Thoracic aorta (tissue), 2 donors: ENCODE data around the gene MYOM1. TPM values are rescaled to one million over a fixed set of nuclear protein-coding genes. Genes with fewer than 3 reads are reported as not detected.

Experiments used
- ATAC-seq: fragments of 150-250 bp; one replicate; pipeline ENCODE4 v1.8.0; 2017; ENCODE audit warnings: low read depth; ENCODE audit not compliant: insufficient number of reproducible peaks, low FRiP score
- DNase-seq: peaks from one replicate; pipeline ENCODE4 v3.0.0-alpha.2; 2020; ENCODE audit warnings: low spot score
- H3K27ac ChIP-seq, 2 donors: fragments of 200-600 bp; sonication (generic); 1 replicate in 1 of 2; 2 replicates in 1 of 2; pipeline ENCODE4 v1.5.1; 2016; ENCODE audit warnings: mild to moderate bottlenecking in 2 of 2, moderate library complexity in 2 of 2
- H3K27me3 ChIP-seq: fragments of 200-600 bp; sonication (generic); replicated peaks from 2 replicates; pipeline ENCODE4 v1.6.0; 2016; ENCODE audit warnings: mild to moderate bottlenecking; ENCODE audit not compliant: insufficient read depth
- H3K36me3 ChIP-seq: fragments of 200-600 bp; sonication (generic); one replicate; pipeline ENCODE4 v1.5.1; 2016
- H3K4me1 ChIP-seq, 2 donors: fragments of 200-600 bp; sonication (generic); 1 replicate in 1 of 2; 2 replicates in 1 of 2; pipeline versions ENCODE4 v1.5.1 to v1.6.0; 2016; ENCODE audit warnings: low read depth in 2 of 2, mild to moderate bottlenecking in 1 of 2; ENCODE audit not compliant: control insufficient read depth in 1 of 2
- H3K4me3 ChIP-seq: fragments of 200-600 bp; sonication (generic); 2 replicates; pipeline ENCODE4 v1.5.1; 2016; ENCODE audit warnings: mild to moderate bottlenecking
- H3K9me3 ChIP-seq: fragments of 200-600 bp; sonication (generic); 2 replicates; pipeline ENCODE4 v1.5.1; 2016
- total RNA-seq, 2 donors: library from RNA; depleted of rRNA; stranded (reverse); fragments of >200 nt; gene quantifications; one replicate each; pipeline versions ENCODE4 v1.1.0 to v1.2.3, GENCODE V29; 2016
- TF ChIP-seq, protein P1 (sequence below): fragments of 200-600 bp; sonication (generic); IDR thresholded peaks from one replicate; pipeline ENCODE4 v1.5.1; 2019; ENCODE audit warnings: antibody characterized with exemption

The MYOM1 gene
- total RNA-seq, 2 donors from 2014 or later: 16.1 to 27.2 TPM

DNA sequence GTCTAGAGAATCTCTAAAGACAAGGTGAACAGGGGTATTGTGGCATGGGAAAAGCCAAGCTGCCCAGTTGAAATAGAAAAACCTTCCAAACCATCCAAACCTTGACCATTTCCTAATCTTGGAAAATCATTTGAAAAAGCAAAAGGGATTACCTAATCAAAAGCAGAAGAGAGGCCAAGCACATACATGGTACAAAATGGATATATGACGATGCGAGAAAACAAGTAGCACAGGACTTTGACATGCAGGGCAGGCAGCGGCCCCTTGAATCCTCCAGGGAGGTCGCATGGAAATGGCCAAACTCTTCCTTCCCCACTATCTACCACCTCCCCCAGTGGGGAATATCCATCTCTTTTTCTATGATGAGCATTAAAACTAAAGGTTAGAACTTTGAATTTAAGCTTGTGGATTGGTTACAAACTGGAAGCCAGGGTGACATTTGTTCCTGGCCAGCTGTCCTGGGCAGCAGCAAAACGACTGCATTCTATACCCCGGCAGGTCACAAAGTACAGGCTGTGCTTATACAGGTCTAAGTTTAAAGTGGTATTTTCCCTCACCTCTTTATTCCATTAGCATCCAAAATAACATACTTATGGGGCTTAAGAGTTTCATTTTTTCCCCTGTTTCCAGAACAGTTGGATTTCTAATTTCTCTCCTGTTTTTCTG is 24.7 kb downstream of the MYOM1 start:
- no peak overlapping the region for H3K27ac ChIP-seq
- H3K9me3 ChIP-seq: no peaks in the 10 kb centered on the region
- H3K36me3 ChIP-seq: peaks cover 3% of the 10 kb centered on the region
- H3K4me3 ChIP-seq: no peak overlapping the region
- TF ChIP-seq, protein P1, sequence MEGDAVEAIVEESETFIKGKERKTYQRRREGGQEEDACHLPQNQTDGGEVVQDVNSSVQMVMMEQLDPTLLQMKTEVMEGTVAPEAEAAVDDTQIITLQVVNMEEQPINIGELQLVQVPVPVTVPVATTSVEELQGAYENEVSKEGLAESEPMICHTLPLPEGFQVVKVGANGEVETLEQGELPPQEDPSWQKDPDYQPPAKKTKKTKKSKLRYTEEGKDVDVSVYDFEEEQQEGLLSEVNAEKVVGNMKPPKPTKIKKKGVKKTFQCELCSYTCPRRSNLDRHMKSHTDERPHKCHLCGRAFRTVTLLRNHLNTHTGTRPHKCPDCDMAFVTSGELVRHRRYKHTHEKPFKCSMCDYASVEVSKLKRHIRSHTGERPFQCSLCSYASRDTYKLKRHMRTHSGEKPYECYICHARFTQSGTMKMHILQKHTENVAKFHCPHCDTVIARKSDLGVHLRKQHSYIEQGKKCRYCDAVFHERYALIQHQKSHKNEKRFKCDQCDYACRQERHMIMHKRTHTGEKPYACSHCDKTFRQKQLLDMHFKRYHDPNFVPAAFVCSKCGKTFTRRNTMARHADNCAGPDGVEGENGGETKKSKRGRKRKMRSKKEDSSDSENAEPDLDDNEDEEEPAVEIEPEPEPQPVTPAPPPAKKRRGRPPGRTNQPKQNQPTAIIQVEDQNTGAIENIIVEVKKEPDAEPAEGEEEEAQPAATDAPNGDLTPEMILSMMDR: no peak
- DNase-seq (no peak), ATAC-seq (no peak)
- no peaks in the 10 kb centered on the region for H3K4me1 ChIP-seq
- H3K27me3 ChIP-seq: no peaks in the 10 kb centered on the region

DNA sequence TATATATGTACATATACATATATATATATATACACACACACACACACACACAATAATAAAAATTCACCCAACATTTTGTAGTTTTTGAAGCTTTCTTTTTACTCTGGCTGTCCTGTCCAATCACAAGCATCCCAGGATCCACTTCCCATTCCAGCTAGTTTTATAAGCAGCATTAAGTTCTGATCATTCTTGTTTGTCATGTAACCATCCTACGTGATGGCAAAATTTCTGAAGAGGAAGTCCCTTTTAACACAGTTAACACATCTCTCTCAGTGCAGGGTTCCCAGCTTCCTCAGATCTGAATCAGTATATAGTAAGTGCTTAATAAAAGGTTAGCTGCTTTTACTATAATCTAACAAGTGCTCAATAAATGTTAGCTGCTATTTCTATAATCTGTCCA is 26.4 kb downstream of the MYOM1 start:
- Histone ChIP-seq H3K4me3 (no peak overlapping the region), H3K27ac (no peak overlapping the region), H3K27me3 (no peaks in the 10 kb centered on the region), H3K4me1 (no peaks in the 10 kb centered on the region), H3K36me3 (peaks cover 5% of the 10 kb centered on the region), H3K9me3 (no peaks in the 10 kb centered on the region)
- ATAC-seq: no peak
- no peak for DNase-seq
- TF ChIP-seq, protein P1: no peak

DNA sequence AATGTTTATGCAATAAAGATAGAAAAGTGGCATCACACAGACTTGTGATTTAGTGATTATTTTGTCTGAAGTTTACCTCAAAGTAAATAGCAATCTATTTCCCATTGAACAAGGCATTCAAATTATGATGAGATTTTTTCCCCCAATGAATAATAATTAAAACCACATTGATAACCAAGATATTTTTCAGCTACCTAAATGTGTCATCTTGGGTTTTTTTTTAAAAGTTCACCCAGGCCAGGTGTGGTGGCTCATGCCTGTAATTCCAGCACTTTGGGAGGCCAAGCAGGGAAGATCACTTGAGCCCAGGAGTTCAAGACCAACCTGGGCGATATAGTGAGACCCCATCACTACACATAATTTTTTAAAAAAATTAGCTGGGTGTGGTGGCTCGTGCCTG is 27.0 kb downstream of the MYOM1 start:
- TF ChIP-seq, protein P1: no peak
- no peak for ATAC-seq

DNA sequence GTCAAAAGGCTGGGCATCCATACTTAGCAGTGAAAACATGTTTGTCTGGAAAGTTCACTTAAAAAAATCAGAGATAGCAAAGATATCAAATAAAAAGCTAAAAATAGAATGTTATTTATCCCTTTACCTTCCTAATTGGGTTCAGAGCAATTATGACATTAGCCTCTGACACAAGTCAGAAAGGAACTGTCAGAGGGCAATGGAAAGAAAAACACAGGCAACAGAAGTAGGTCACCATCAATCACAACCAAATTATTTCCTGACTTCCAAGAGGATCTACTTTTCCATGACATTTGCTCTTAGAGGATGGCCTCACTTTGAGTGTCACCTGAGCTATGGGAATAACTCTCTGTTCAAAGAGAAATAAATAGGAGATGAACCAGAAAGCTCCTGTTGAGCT is 27.5 kb downstream of the MYOM1 start:
- H3K36me3 ChIP-seq: peaks cover 7% of the 10 kb centered on the region

More for the DNA sequence above, 27.0 kb downstream of the MYOM1 start:
- H3K27me3 ChIP-seq: no peaks in the 10 kb centered on the region
- no peak overlapping the region for H3K27ac ChIP-seq
- no peak overlapping the region for H3K4me3 ChIP-seq
- H3K36me3 ChIP-seq: peaks cover 7% of the 10 kb centered on the region
- H3K4me1 ChIP-seq: no peaks in the 10 kb centered on the region
- no peak for DNase-seq
- no peaks in the 10 kb centered on the region for H3K9me3 ChIP-seq

DNA sequence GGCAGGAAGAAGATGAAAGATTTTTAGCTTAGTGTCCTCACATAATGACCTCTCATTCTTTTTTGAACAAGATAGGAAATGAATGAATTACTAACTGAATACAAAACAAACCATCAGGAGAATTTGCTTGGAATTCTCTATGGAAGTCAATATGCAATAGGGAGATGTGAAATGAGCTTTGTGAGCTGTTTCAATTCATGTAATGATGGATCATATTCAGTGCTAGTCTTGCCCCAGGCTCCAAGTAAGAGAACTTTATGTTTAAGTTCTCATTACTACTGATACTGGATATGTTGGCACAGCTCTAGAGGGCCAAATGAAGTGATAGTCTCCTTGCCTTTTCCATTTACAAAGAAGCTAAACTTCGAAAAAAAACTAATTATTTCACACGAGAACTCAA is 29.2 kb downstream of the MYOM1 start:
- no peak for ATAC-seq
- TF ChIP-seq, protein P1: no peak

More for the DNA sequence above, 27.5 kb downstream of the MYOM1 start:
- DNase-seq (no peak), ATAC-seq (no peak)
- H3K27me3 ChIP-seq: no peaks in the 10 kb centered on the region
- no peaks in the 10 kb centered on the region for H3K9me3 ChIP-seq
- no peak overlapping the region for H3K4me3 ChIP-seq
- no peak overlapping the region for H3K27ac ChIP-seq
- H3K4me1 ChIP-seq: no peaks in the 10 kb centered on the region
- TF ChIP-seq, protein P1: no peak

More for the DNA sequence above, 29.2 kb downstream of the MYOM1 start:
- H3K36me3 ChIP-seq: peaks cover 20% of the 10 kb centered on the region
- H3K4me1 ChIP-seq: no peaks in the 10 kb centered on the region
- no peaks in the 10 kb centered on the region for H3K9me3 ChIP-seq
- no peaks in the 10 kb centered on the region for H3K27me3 ChIP-seq
- DNase-seq: no peak
- no peak overlapping the region for H3K27ac ChIP-seq
- H3K4me3 ChIP-seq: no peak overlapping the region
